Tibial nerve (tissue), 4 donors: ENCODE data around the gene CCDC91.

ENCODE experiments used
- EP300 ChIP-seq, 2 donors: sonication (generic); formaldehyde crosslinking; IDR thresholded peaks; one replicate each; pipeline ENCODE4 v1.6.1; 2017; ENCODE audit warnings: antibody characterized with exemption in 2 of 2, mild to moderate bottlenecking in 1 of 2
- POLR2A ChIP-seq, 2 donors: fragments of 450-650 bp; IDR thresholded peaks; one replicate each; pipeline ENCODE4 v1.6.1; 2017; ENCODE audit warnings: antibody characterized with exemption in 2 of 2, mild to moderate bottlenecking in 2 of 2, moderate library complexity in 2 of 2
- TF ChIP-seq, protein P1 (sequence below), 5 experiments: fragments of 200-600 bp in 3 of 5; fragments of 450-650 bp in 2 of 5; sonication (generic) in 3 of 5; IDR thresholded peaks; one replicate each; pipeline ENCODE4 v1.5.1; 2016 to 2019; ENCODE audit warnings: antibody characterized with exemption in 5 of 5, mild to moderate bottlenecking in 3 of 5, moderate library complexity in 2 of 5

DNA sequence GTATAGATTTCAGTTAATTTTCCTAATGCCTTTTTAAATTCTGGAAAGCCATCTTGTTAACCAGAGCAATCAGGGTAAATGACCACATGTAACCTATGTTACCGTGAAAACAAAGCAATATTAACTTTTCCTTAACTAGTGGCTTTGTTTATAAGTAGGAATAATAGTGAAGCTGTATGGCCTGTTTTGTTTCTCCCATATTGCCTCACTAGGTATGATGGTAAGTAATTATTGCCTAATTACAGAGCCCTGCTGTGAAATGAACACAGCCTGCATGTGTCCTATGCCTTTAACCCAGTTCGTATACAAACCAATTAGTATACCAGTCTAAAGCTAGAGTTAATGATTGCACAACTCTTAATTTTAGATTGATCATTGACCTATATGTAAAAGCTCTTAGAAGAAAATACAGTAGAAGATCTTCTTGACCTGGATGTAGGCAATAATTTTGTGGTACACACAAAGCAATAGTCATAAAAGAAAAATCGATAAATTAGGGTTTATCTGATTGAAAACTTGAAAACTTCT, 249.9 kb downstream of the CCDC91 start:
- TF ChIP-seq, protein P1, sequence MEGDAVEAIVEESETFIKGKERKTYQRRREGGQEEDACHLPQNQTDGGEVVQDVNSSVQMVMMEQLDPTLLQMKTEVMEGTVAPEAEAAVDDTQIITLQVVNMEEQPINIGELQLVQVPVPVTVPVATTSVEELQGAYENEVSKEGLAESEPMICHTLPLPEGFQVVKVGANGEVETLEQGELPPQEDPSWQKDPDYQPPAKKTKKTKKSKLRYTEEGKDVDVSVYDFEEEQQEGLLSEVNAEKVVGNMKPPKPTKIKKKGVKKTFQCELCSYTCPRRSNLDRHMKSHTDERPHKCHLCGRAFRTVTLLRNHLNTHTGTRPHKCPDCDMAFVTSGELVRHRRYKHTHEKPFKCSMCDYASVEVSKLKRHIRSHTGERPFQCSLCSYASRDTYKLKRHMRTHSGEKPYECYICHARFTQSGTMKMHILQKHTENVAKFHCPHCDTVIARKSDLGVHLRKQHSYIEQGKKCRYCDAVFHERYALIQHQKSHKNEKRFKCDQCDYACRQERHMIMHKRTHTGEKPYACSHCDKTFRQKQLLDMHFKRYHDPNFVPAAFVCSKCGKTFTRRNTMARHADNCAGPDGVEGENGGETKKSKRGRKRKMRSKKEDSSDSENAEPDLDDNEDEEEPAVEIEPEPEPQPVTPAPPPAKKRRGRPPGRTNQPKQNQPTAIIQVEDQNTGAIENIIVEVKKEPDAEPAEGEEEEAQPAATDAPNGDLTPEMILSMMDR (IDR thresholded peaks at IDR 0.05) = no peak
- TF ChIP-seq POLR2A (IDR thresholded peaks at IDR 0.05) (no peak), EP300 (IDR thresholded peaks at IDR 0.05) (no peak)
